IMR-90 (cell line): ENCODE data around the gene RAB11FIP3. TPM values are rescaled to one million over a fixed set of nuclear protein-coding genes. Genes with fewer than 3 reads are reported as not detected.

Source experiments
- ATAC-seq: fragments of 200-7000 bp; cut with Tn5 transposase; 2 replicates; pipeline ENCODE4 v1.9.1; 2020; ENCODE audit warnings: low read depth, mild to moderate bottlenecking, moderate library complexity
- BruUV-seq: library from RNA; stranded (reverse); fragments of 400-500 nt; replicated peaks from 2 replicates; lab custom pipeline; 2021; lab: Mats Ljungman, UMichigan
- CTCF ChIA-PET: fragments of 300-600 bp; formaldehyde crosslinking; extraction: SDS; loops from one replicate; lab custom pipeline; 2021; ENCODE audit warnings: antibody characterized with exemption; lab: Yijun Ruan, JAX
- POLR2A ChIA-PET: fragments of 300-600 bp; sonication (Branson Sonifier 250); formaldehyde crosslinking; loops from one replicate; lab custom pipeline; 2022; ENCODE audit warnings: antibody characterized with exemption; ENCODE audit not compliant: unreplicated experiment; lab: Charles Lee
- DNase-seq: peaks from one replicate; pipeline ENCODE4 v3.0.0; 2013
- H2AFZ ChIP-seq: replicated peaks from 2 replicates; pipeline ENCODE3; 2013; ENCODE audit warnings: low read length, mild to moderate bottlenecking; ENCODE audit not compliant: poor library complexity
- H2AK5ac ChIP-seq: 2 replicates; pipeline ENCODE4 v1.6.1; 2013; ENCODE audit warnings: low read depth, low read length, inconsistent platforms
- H2AK9ac ChIP-seq: replicated peaks from 2 replicates; pipeline ENCODE3; 2013; ENCODE audit warnings: mild to moderate bottlenecking, low read depth, low read length, moderate library complexity; ENCODE audit not compliant: poor library complexity
- H2BK120ac ChIP-seq: 2 replicates; pipeline ENCODE4 v1.6.1; 2013; ENCODE audit warnings: low read depth, low read length, inconsistent platforms
- H2BK15ac ChIP-seq: 3 replicates; pipeline ENCODE4 v1.6.1; 2013; ENCODE audit warnings: low read depth, low read length, inconsistent platforms
- H2BK20ac ChIP-seq: 2 replicates; pipeline ENCODE4 v1.6.1; 2013; ENCODE audit warnings: low read depth, mild to moderate bottlenecking, inconsistent platforms, low read length, moderate library complexity
- H2BK5ac ChIP-seq: 2 replicates; pipeline ENCODE4 v1.6.1; 2013; ENCODE audit warnings: mild to moderate bottlenecking, low read depth, low read length, inconsistent platforms; ENCODE audit not compliant: poor library complexity, severe bottlenecking
- H3K14ac ChIP-seq: replicated peaks from 2 replicates; pipeline ENCODE4 v1.6.1; 2013; ENCODE audit warnings: low read depth, low read length, inconsistent platforms
- H3K18ac ChIP-seq: 2 replicates; pipeline ENCODE4 v1.6.1; 2013; ENCODE audit warnings: low read depth, low read length, control low read depth
- H3K23ac ChIP-seq: 2 replicates; pipeline ENCODE4 v1.6.1; 2013; ENCODE audit warnings: low read depth, low read length, inconsistent platforms
- H3K27ac ChIP-seq: 2 replicates; pipeline ENCODE4 v1.5.1; 2013; ENCODE audit warnings: mild to moderate bottlenecking, control low read depth, low read length; ENCODE audit not compliant: insufficient read depth
- H3K27me3 ChIP-seq: 2 replicates; pipeline ENCODE4 v1.6.1; 2013; ENCODE audit warnings: low read length; ENCODE audit not compliant: control insufficient read depth, insufficient read depth
- H3K36me3 ChIP-seq: 2 replicates; pipeline ENCODE4 v1.6.1; 2013; ENCODE audit warnings: low read length, mixed read lengths; ENCODE audit not compliant: control insufficient read depth, insufficient read depth
- H3K4ac ChIP-seq: 2 replicates; pipeline ENCODE4 v1.6.1; 2013; ENCODE audit warnings: low read depth, low read length, inconsistent platforms
- H3K4me1 ChIP-seq: 2 replicates; pipeline ENCODE4 v1.6.1; 2013; ENCODE audit warnings: low read length, mixed read lengths; ENCODE audit not compliant: control insufficient read depth, insufficient read depth
- H3K4me2 ChIP-seq: 2 replicates; pipeline ENCODE4 v1.6.1; 2013; ENCODE audit warnings: low read depth, mild to moderate bottlenecking, control low read depth, low read length, moderate library complexity
- H3K4me3 ChIP-seq: 2 replicates; pipeline ENCODE4 v1.5.1; 2013; ENCODE audit warnings: low read depth, mild to moderate bottlenecking, control low read depth, low read length, moderate library complexity; ENCODE audit not compliant: insufficient read depth
- H3K56ac ChIP-seq: 2 replicates; pipeline ENCODE4 v1.6.1; 2013; ENCODE audit warnings: low read length, inconsistent platforms; ENCODE audit not compliant: insufficient read depth; ENCODE audit errors: extremely low read depth
- H3K79me1 ChIP-seq, 2 experiments: 2 replicates each; pipeline ENCODE4 v1.6.1; 2013; ENCODE audit warnings: low read length in 2 of 2, inconsistent platforms in 1 of 2, low read depth in 1 of 2
- H3K9ac ChIP-seq: 2 replicates; pipeline ENCODE4 v1.6.1; 2013; ENCODE audit warnings: low read depth, low read length, control low read depth
- H3K9me1 ChIP-seq: 2 replicates; pipeline ENCODE4 v1.6.1; 2013; ENCODE audit warnings: low read length, inconsistent platforms; ENCODE audit not compliant: insufficient read depth
- H3K9me3 ChIP-seq: 2 replicates; pipeline ENCODE4 v1.6.1; 2013; ENCODE audit warnings: low read length; ENCODE audit not compliant: control insufficient read depth, insufficient read depth
- H4K20me1 ChIP-seq: 2 replicates; pipeline ENCODE4 v1.6.1; 2013; ENCODE audit warnings: low read length, inconsistent platforms; ENCODE audit not compliant: insufficient read depth
- H4K5ac ChIP-seq: 2 replicates; pipeline ENCODE4 v1.6.1; 2013; ENCODE audit warnings: mild to moderate bottlenecking, low read depth, low read length, control low read depth
- H4K8ac ChIP-seq, 2 experiments: 2 replicates each; pipeline ENCODE4 v1.6.1; 2013; ENCODE audit warnings: low read depth in 2 of 2, low read length in 2 of 2, control low read depth in 1 of 2, inconsistent platforms in 1 of 2
- H4K91ac ChIP-seq: 2 replicates; pipeline ENCODE4 v1.6.1; 2013; ENCODE audit warnings: low read depth, low read length, inconsistent platforms; ENCODE audit not compliant: insufficient read depth
- BHLHE40 ChIP-seq: fragments of 150-350 bp; IDR thresholded peaks from 2 replicates; pipeline ENCODE4 v1.6.1; 2016; ENCODE audit warnings: mild to moderate bottlenecking, low read depth, low read length
- MAZ ChIP-seq: IDR thresholded peaks from 2 replicates; pipeline ENCODE4 v1.6.1; 2012; ENCODE audit warnings: low read depth, mild to moderate bottlenecking, low read length, improper control_type of control experiment, moderate library complexity, borderline replicate concordance
- WGBS, 2 experiments: methylation state at CpG; one replicate each; pipeline versions ENCODE4 v1.1.5 to v1.1.7; 2013; ENCODE audit warnings: missing lambda C conversion rate in 2 of 2; ENCODE audit not compliant: insufficient read length in 1 of 2; ENCODE audit errors: extremely low coverage in 2 of 2; 5-methylcytosine and 5-hydroxymethylcytosine counted together
- dilution Hi-C: fragments of 300-500 bp; cut with HindIII; formaldehyde crosslinking; loops from one replicate; pipeline ENCODE4 v1.14.3; 2018; ENCODE audit warnings: low sequenced_read_pairs; ENCODE audit not compliant: unreplicated experiment
- in situ Hi-C: fragments of 300-500 bp; cut with MboI; formaldehyde crosslinking; loops from 3 replicates; pipeline ENCODE4 v1.14.3; 2019; ENCODE audit warnings: low sequenced_read_pairs, inconsistent platforms, mixed read lengths
- intact Hi-C: fragments of 100-400 bp; cut with micrococcal nuclease; formaldehyde crosslinking; loops from 2 replicates; pipeline ENCODE4 v1.10.0; 2022
- polyA plus RNA-seq, 3 experiments: library from polyadenylated mRNA; depleted of rRNA; stranded (reverse); fragments of >200 nt; gene quantifications; 2 replicates each; pipeline ENCODE4 v1.2.3, GENCODE V29; 2012; ENCODE audit warnings: low replicate concordance in 1 of 3
- total RNA-seq: library from RNA; depleted of rRNA; stranded (reverse); fragments of >200 nt; gene quantifications from 2 replicates; pipeline ENCODE4 v1.2.3, GENCODE V29; 2012

RAB11FIP3 gene
- total and polyA plus RNA-seq, 2 of the 4 experiments (the other 2 are of a cell fraction), result 7.5 to 22.5 TPM

GRCh38 chr16:397135-397661, 28.3 kb upstream of the RAB11FIP3 start, which contains the start of gene NME4:
Gene NME4, plus strand, starts transcription at chr16:397199. Its CDS starts 24 bp downstream, at chr16:397223.
- H3K79me1 ChIP-seq, result peaks cover 4 to 35% of the 10 kb centered on the region in 2 experiments; a peak in 3 of 4 replicates
- H4K8ac ChIP-seq, result peak within 1 kb of the TSS; percentile 58 to 68; a peak in 3 of 4 replicates
- no peak for TF ChIP-seq MAZ
- TF ChIP-seq BHLHE40, result peak; percentile 45; the same call in 1 of the 2 replicates
- H2BK120ac ChIP-seq, result no peak within 1 kb of the TSS
- no peak within 1 kb of the TSS for H2BK15ac ChIP-seq
- H3K27ac ChIP-seq, result peak within 1 kb of the TSS; percentile 51
- DNase-seq, result no peak
- in situ Hi-C loops (loop anchor here (10.0 kb wide), 1 partner anchor 248 kb away; the partner anchor contains the start of genes MCRIP2 and WDR90), dilution Hi-C loops (no loop called here), intact Hi-C loops (loop anchor here (2.0 to 10.0 kb wide), 2 partner anchors 88 to 192 kb away; no protein-coding TSS in a partner anchor)
- H2AFZ ChIP-seq, result peak within 1 kb of the TSS; percentile 87
- no peaks in the 10 kb centered on the region for H3K27me3 ChIP-seq
- H3K36me3 ChIP-seq, result peaks cover 19% of the 10 kb centered on the region
- no peak within 1 kb of the TSS for H3K18ac ChIP-seq
- peak within 1 kb of the TSS; percentile 85 for H2AK9ac ChIP-seq
- H3K9ac ChIP-seq, result peak within 1 kb of the TSS; percentile 63
- peak within 1 kb of the TSS; percentile 43 for H2BK5ac ChIP-seq
- no peak within 1 kb of the TSS for H2BK20ac ChIP-seq
- peak; percentile 30 for ATAC-seq
- BruUV-seq, result no TSS peak
- ChIA-PET CTCF (no interaction called here), POLR2A (no interaction called here)
- no peak within 1 kb of the TSS for H3K56ac ChIP-seq
- peaks cover 15% of the 10 kb centered on the region; the same call in 1 of the 2 replicates for H4K20me1 ChIP-seq
- 0 out of 2 replicates have a peak, but pooled peaks cover 7% of the 10 kb centered on the region for H3K9me1 ChIP-seq
- H2AK5ac ChIP-seq, result peak within 1 kb of the TSS; percentile 67; the same call in 1 of the 2 replicates
- H3K4me2 ChIP-seq, result peak within 1 kb of the TSS; percentile 72
- 1% methylated on average over 29 of the region's 75 CpGs; no CpG with 5 or more reads in 1 of the 2 experiments for WGBS, 2 experiments
- 0 out of 2 replicates have a peak within 1 kb of the TSS, but pooled peaks have one; percentile 65 for H3K23ac ChIP-seq
- H3K14ac ChIP-seq, result peak within 1 kb of the TSS; percentile 73; the same call in 1 of the 2 replicates
- H4K91ac ChIP-seq, result no peak within 1 kb of the TSS; the same call in 1 of the 2 replicates
- 0 out of 2 replicates have a peak within 1 kb of the TSS, but pooled peaks have one; percentile 3 for H4K5ac ChIP-seq
- H3K4me3 ChIP-seq, result peak within 1 kb of the TSS; percentile 70
- H3K4ac ChIP-seq, result peak within 1 kb of the TSS; percentile 55
- H3K4me1 ChIP-seq, result peaks cover 4% of the 10 kb centered on the region
- H3K9me3 ChIP-seq, result no peaks in the 10 kb centered on the region; the same call in 1 of the 2 replicates
